K562 (cell line): ENCODE results near the gene PLCB3. TPM values are rescaled to one million over a fixed set of nuclear protein-coding genes. Genes with fewer than 3 reads are reported as not detected.

ENCODE experiments used
- ARID2 ChIP-seq: fragments of 450-650 bp; IDR thresholded peaks from 2 replicates; pipeline ENCODE4 v1.6.1; 2017; ENCODE audit warnings: antibody characterized with exemption, mild to moderate bottlenecking
- ARID3B ChIP-seq: fragments of 250-450 bp; sonication (Bioruptor Pico); IDR thresholded peaks from 2 replicates; pipeline ENCODE4 v1.4.0; 2020; ENCODE audit warnings: borderline replicate concordance
- BHLHE40 ChIP-seq: IDR thresholded peaks from 2 replicates; pipeline ENCODE4 v1.6.1; 2011; ENCODE audit warnings: low read length, improper control_type of control experiment
- EP400 ChIP-seq: fragments of 450-650 bp; IDR thresholded peaks from 2 replicates; pipeline ENCODE4 v1.6.1; 2017; ENCODE audit warnings: antibody characterized with exemption, mild to moderate bottlenecking, moderate library complexity
- ETV6 ChIP-seq, 3 experiments: fragments of 150-350 bp in 1 of 3; sonication (generic) in 1 of 3; formaldehyde crosslinking in 1 of 3; IDR thresholded peaks; 2 replicates each; pipeline versions ENCODE4 v1.6.1 to v1.8.0; 2014 to 2022; ENCODE audit warnings: borderline replicate concordance in 2 of 3, low read depth in 2 of 3, antibody characterized with exemption in 1 of 3, low read length in 1 of 3, mild to moderate bottlenecking in 1 of 3, missing genetic modification reagents in 1 of 3
- GMEB1 ChIP-seq: fragments of 250-450 bp; sonication (Bioruptor Pico); IDR thresholded peaks from 2 replicates; pipeline ENCODE4 v1.4.0; 2020; ENCODE audit warnings: mild to moderate bottlenecking
- NCOA4 ChIP-seq: fragments of 450-650 bp; IDR thresholded peaks from 2 replicates; pipeline ENCODE4 v1.6.1; 2018; ENCODE audit warnings: mild to moderate bottlenecking; ENCODE audit not compliant: partially characterized antibody
- NELFE ChIP-seq: IDR thresholded peaks from 2 replicates; pipeline ENCODE4 v1.6.1; 2011; ENCODE audit warnings: mild to moderate bottlenecking; ENCODE audit not compliant: insufficient read depth, insufficient read length
- U2AF1 ChIP-seq: fragments of 200-400 bp; formaldehyde crosslinking; optimal IDR thresholded peaks from 2 replicates; pipeline ENCODE3; 2017; ENCODE audit warnings: mild to moderate bottlenecking, low read depth, low read length, moderate library complexity
- ZBTB2 ChIP-seq: fragments of 450-650 bp; IDR thresholded peaks from 2 replicates; pipeline ENCODE4 v1.6.1; 2016; ENCODE audit warnings: antibody characterized with exemption
- ZNF197 ChIP-seq: fragments of 200-800 bp; sonication (Bioruptor generic); IDR thresholded peaks from 2 replicates; pipeline ENCODE4 v1.6.1; 2016; ENCODE audit warnings: low read depth, missing genetic modification characterization, missing compliant biosample characterization
- ZNF277 ChIP-seq: fragments of 250-450 bp; sonication (Bioruptor Pico); IDR thresholded peaks from 2 replicates; pipeline ENCODE4 v1.8.0; 2022; ENCODE audit warnings: inconsistent platforms, mild to moderate bottlenecking, moderate library complexity, borderline replicate concordance
- ZNF668 ChIP-seq: fragments of 250-450 bp; sonication (Bioruptor Pico); IDR thresholded peaks from 2 replicates; pipeline ENCODE4 v1.8.0; 2022; ENCODE audit warnings: mild to moderate bottlenecking, inconsistent platforms
- ZNF707 ChIP-seq: fragments of 250-450 bp; sonication (Bioruptor Pico); conservative IDR thresholded peaks from 2 replicates; pipeline ENCODE4 v1.8.0; 2022; ENCODE audit warnings: inconsistent platforms, mild to moderate bottlenecking, moderate library complexity
- polyA plus RNA-seq, 8 experiments: library from polyadenylated mRNA; depleted of rRNA in 4 of 8; stranded (reverse) in 5 of 8; unstranded in 3 of 8; fragments of >200 nt; fragmentation: Nextera tagmentation in 2 of 8; fragmentation: Illumina TruSeq in 1 of 8; extraction: Ambion mirVana in 2 of 8; extraction: Trizol in 1 of 8; gene quantifications; 2 replicates each; pipeline versions ENCODE4 v1.2.1 to v1.2.3, GENCODE V29; 2011 to 2014; ENCODE audit warnings: inconsistent platforms in 1 of 8, missing spikeins in 1 of 8
- total RNA-seq, 7 experiments: library from RNA; depleted of rRNA in 6 of 7; stranded (reverse); fragments of >200 nt in 6 of 7; fragmentation: Illumina TruSeq in 2 of 7; extraction: Trizol in 2 of 7; gene quantifications; 2 replicates each; pipeline versions ENCODE4 v1.2.1 to v1.2.3, GENCODE V29; 2011 to 2021; ENCODE audit warnings: low replicate concordance in 1 of 7
- TF ChIP-seq, protein P1 (sequence below): fragments of 250-450 bp; sonication (Bioruptor Pico); IDR thresholded peaks from 2 replicates; pipeline ENCODE4 v1.8.0; 2022; ENCODE audit warnings: moderate library complexity, mild to moderate bottlenecking, inconsistent platforms
- TF ChIP-seq, protein P2 (sequence below): sonication (generic); formaldehyde crosslinking; IDR thresholded peaks from 2 replicates; pipeline ENCODE4 v1.8.0; 2022; ENCODE audit warnings: mild to moderate bottlenecking, missing genetic modification reagents

The PLCB3 gene
- total and polyA plus RNA-seq, 9 of the 15 experiments (the other 6 are each of a cell fraction or from before 2014, with no cell fraction given): 0.31 to 44.8 (median 14.6) TPM

- TF ChIP-seq GMEB1 (CRISPR knock-in tag) (no peak), NCOA4 (no peak), ARID3B (CRISPR knock-in tag) (no peak), EP400 (peak; percentile 87), ZBTB2 (peak; percentile 36; the same call in 1 of the 2 replicates), ZNF707 (CRISPR knock-in tag) (no peak), NELFE (no peak), ZNF197 (CRISPR knock-in tag) (no peak), ZNF277 (CRISPR knock-in tag) (no peak), ARID2 (no peak), BHLHE40 (no peak), ETV6 (IDR thresholded peaks at IDR 0.05; ENCODE audit: borderline replicate concordance in 1 of 2, low read depth in 2 of 2, low read length in 1 of 2) (peak in 1 of 2 experiments; percentile 41; a peak in 1 of 4 replicates), ETV6 (CRISPR knock-in tag; IDR thresholded peaks at IDR 0.05; ENCODE audit: borderline replicate concordance) (no peak), ZNF668 (CRISPR knock-in tag) (no peak), U2AF1 (no peak)
- TF ChIP-seq, protein P1, sequence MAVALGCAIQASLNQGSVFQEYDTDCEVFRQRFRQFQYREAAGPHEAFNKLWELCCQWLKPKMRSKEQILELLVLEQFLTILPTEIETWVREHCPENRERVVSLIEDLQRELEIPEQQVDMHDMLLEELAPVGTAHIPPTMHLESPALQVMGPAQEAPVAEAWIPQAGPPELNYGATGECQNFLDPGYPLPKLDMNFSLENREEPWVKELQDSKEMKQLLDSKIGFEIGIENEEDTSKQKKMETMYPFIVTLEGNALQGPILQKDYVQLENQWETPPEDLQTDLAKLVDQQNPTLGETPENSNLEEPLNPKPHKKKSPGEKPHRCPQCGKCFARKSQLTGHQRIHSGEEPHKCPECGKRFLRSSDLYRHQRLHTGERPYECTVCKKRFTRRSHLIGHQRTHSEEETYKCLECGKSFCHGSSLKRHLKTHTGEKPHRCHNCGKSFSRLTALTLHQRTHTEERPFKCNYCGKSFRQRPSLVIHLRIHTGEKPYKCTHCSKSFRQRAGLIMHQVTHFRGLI (CRISPR knock-in tag): no peak
- TF ChIP-seq, protein P2, sequence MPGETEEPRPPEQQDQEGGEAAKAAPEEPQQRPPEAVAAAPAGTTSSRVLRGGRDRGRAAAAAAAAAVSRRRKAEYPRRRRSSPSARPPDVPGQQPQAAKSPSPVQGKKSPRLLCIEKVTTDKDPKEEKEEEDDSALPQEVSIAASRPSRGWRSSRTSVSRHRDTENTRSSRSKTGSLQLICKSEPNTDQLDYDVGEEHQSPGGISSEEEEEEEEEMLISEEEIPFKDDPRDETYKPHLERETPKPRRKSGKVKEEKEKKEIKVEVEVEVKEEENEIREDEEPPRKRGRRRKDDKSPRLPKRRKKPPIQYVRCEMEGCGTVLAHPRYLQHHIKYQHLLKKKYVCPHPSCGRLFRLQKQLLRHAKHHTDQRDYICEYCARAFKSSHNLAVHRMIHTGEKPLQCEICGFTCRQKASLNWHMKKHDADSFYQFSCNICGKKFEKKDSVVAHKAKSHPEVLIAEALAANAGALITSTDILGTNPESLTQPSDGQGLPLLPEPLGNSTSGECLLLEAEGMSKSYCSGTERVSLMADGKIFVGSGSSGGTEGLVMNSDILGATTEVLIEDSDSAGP (CRISPR knock-in tag): no peak
Observed at GRCh38 chr11:64305691-64306562, 54.6 kb downstream of the PLCB3 start (continued).
